Ascending aorta (tissue), 2 donors: ENCODE data around the gene RPS6KA2. TPM values are rescaled to one million over a fixed set of nuclear protein-coding genes. Genes with fewer than 3 reads are reported as not detected.

Experiments used
- DNase-seq, 2 donors: peaks; one replicate each; pipeline ENCODE4 v3.0.0-alpha.2; 2019; ENCODE audit warnings: low spot score in 2 of 2
- H3K27ac ChIP-seq, 2 donors: fragments of 200-600 bp; sonication (generic); one replicate each; pipeline ENCODE4 v1.5.1; 2016 to 2017; ENCODE audit warnings: mild to moderate bottlenecking in 1 of 2
- H3K27me3 ChIP-seq: fragments of 200-600 bp; sonication (generic); one replicate; pipeline ENCODE4 v1.5.1; 2017
- H3K36me3 ChIP-seq, 2 donors: fragments of 200-600 bp; sonication (generic); one replicate each; pipeline ENCODE4 v1.5.1; 2016
- H3K4me1 ChIP-seq, 2 donors: fragments of 200-600 bp; sonication (generic); one replicate each; pipeline ENCODE4 v1.5.1; 2016 to 2017; ENCODE audit warnings: mild to moderate bottlenecking in 1 of 2
- H3K4me3 ChIP-seq, 2 donors: fragments of 200-600 bp; sonication (generic); one replicate each; pipeline ENCODE4 v1.5.1; 2016 to 2017; ENCODE audit warnings: mild to moderate bottlenecking in 1 of 2
- H3K9me3 ChIP-seq, 2 donors: fragments of 200-600 bp; sonication (generic); one replicate each; pipeline ENCODE4 v1.5.1; 2016
- intact Hi-C: fragments of 100-400 bp; cut with DNase I; formaldehyde crosslinking; loops from one replicate; pipeline ENCODE4 v1.15.1; 2023
- total RNA-seq: library from RNA; depleted of rRNA; stranded (reverse); fragments of >200 nt; gene quantifications from one replicate; pipeline ENCODE4 v1.1.0, GENCODE V29; 2016
- TF ChIP-seq, protein P1 (sequence below), 3 experiments: fragments of 200-600 bp in 2 of 3; fragments of 450-650 bp in 1 of 3; sonication (generic) in 2 of 3; IDR thresholded peaks; one replicate each; pipeline ENCODE4 v1.5.1; 2016 to 2019; ENCODE audit warnings: antibody characterized with exemption in 3 of 3, mild to moderate bottlenecking in 1 of 3, moderate library complexity in 1 of 3

RPS6KA2 gene
- total RNA-seq, 1 donor from 2014 or later: 196 TPM

DNA sequence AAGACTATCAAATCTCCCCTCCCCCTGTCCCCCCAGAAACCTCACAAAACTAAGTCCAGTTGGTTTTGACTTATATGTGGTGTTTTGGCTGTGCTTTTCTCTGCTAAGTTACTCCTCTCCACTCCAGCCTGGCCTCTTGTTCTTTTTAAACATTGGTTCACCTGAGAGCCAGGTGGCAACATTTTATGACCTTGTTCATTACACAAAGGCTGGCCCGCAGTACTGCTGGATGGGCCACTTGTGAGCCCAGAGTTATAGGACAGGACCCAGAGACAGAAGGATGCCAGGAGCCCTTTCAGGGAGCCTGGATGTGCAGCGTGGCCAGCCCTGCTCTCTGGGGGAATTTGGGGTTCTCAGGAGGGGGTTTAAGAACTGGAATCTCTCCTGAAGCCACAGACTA is 130.6 kb downstream of the RPS6KA2 start:
- Histone ChIP-seq H3K27ac (no peak overlapping the region), H3K4me1 (no peaks in the 10 kb centered on the region), H3K9me3 (no peaks in the 10 kb centered on the region), H3K36me3 (peaks cover 25 to 50% of the 10 kb centered on the region in 2 donors), H3K27me3 (no peaks in the 10 kb centered on the region), H3K4me3 (no peak overlapping the region)
- no peak for DNase-seq
- TF ChIP-seq, protein P1, sequence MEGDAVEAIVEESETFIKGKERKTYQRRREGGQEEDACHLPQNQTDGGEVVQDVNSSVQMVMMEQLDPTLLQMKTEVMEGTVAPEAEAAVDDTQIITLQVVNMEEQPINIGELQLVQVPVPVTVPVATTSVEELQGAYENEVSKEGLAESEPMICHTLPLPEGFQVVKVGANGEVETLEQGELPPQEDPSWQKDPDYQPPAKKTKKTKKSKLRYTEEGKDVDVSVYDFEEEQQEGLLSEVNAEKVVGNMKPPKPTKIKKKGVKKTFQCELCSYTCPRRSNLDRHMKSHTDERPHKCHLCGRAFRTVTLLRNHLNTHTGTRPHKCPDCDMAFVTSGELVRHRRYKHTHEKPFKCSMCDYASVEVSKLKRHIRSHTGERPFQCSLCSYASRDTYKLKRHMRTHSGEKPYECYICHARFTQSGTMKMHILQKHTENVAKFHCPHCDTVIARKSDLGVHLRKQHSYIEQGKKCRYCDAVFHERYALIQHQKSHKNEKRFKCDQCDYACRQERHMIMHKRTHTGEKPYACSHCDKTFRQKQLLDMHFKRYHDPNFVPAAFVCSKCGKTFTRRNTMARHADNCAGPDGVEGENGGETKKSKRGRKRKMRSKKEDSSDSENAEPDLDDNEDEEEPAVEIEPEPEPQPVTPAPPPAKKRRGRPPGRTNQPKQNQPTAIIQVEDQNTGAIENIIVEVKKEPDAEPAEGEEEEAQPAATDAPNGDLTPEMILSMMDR (IDR thresholded peaks at IDR 0.05): no peak
- intact Hi-C loops: no loop called here

DNA sequence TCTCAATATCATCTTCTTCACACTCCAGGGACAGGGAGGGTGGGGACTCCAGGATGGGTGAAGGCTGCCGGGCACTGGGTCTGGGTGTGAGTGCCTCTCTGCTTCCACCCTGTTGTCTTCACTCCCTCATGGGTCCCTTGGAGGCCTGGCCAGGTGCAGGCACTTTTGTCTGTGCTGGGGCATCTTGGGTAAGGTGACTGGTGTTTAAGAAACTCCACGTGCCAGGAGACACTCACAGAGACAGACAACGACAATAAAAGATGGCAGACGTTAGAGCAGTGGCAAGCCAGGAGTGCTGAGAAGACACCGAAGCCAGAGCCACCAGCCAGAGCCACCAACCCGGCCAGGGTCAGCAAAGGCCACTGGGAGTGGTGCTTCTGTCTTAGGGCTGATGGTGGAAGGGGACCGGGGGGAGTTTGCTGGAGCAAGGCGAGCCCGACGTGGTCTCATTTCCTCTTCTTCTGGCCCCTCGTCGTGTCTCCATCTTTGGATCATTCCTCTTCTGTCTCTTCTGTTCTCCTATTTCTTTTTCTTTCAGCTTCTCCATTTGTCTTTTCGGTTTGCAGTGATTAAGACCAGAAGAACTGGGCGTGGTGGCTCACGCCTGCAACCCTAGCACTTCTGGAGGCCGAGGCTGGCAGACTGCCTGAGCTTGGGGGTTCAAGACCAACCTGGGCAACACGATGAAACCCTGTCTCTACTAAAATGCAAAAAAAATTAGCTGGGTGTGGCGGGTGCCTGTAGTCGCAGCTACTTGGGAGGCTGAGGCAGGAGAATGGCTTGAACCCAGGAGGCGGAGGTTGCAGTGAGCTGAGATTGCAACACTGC is 131.3 kb downstream of the RPS6KA2 start:
- TF ChIP-seq, protein P1 (IDR thresholded peaks at IDR 0.05): no peak
- no peak overlapping the region for H3K4me3 ChIP-seq
- no peaks in the 10 kb centered on the region for H3K9me3 ChIP-seq
- no peak overlapping the region for H3K27ac ChIP-seq
- H3K36me3 ChIP-seq: peaks cover 25 to 43% of the 10 kb centered on the region in 2 donors
- intact Hi-C loops: no loop called here
- no peak for DNase-seq
- no peaks in the 10 kb centered on the region for H3K4me1 ChIP-seq
- no peaks in the 10 kb centered on the region for H3K27me3 ChIP-seq

GRCh38 chr6:166494757-166495486 is 132.1 kb downstream of the RPS6KA2 start:
- no peaks in the 10 kb centered on the region for H3K27me3 ChIP-seq
- no peaks in the 10 kb centered on the region for H3K4me1 ChIP-seq
- DNase-seq: no peak
- peaks cover 25 to 36% of the 10 kb centered on the region in 2 donors for H3K36me3 ChIP-seq
- no peak overlapping the region for H3K4me3 ChIP-seq
- no peaks in the 10 kb centered on the region for H3K9me3 ChIP-seq
- TF ChIP-seq, protein P1 (IDR thresholded peaks at IDR 0.05): no peak
- intact Hi-C loops: no loop called here
- no peak overlapping the region for H3K27ac ChIP-seq

DNA sequence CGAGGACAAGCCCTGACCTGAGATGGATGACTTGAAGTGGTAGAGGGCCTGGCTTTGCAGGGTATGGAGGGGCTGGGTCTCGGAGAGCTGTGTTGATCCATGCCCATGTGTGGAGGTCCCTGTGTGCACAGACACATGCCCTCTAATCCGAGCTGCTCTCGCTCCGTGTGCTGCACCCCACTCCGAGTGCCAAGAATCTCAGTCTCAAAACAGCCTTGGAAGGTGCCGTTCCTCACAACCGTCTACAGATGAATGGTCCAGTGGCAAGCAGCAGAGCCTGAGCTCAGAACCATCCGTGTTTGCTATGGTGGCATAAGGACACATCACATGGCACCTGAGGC is 133.0 kb downstream of the RPS6KA2 start:
- peaks cover 22 to 36% of the 10 kb centered on the region in 2 donors for H3K36me3 ChIP-seq
- intact Hi-C loops: no loop called here
- no peak for DNase-seq

GRCh38 chr6:166493427-166494100 is 133.5 kb downstream of the RPS6KA2 start:
- no peaks in the 10 kb centered on the region for H3K9me3 ChIP-seq
- H3K4me3 ChIP-seq: no peak overlapping the region
- peaks cover 20 to 32% of the 10 kb centered on the region in 2 donors for H3K36me3 ChIP-seq
- TF ChIP-seq, protein P1 (IDR thresholded peaks at IDR 0.05): no peak
- H3K4me1 ChIP-seq: no peaks in the 10 kb centered on the region
- H3K27ac ChIP-seq: no peak overlapping the region
- DNase-seq: no peak
- no peaks in the 10 kb centered on the region for H3K27me3 ChIP-seq
- intact Hi-C loops: no loop called here

More for the DNA sequence above, 133.0 kb downstream of the RPS6KA2 start:
- H3K27me3 ChIP-seq: no peaks in the 10 kb centered on the region
- no peaks in the 10 kb centered on the region for H3K9me3 ChIP-seq
- H3K4me1 ChIP-seq: no peaks in the 10 kb centered on the region
- no peak overlapping the region for H3K27ac ChIP-seq
- TF ChIP-seq, protein P1 (IDR thresholded peaks at IDR 0.05): no peak
- H3K4me3 ChIP-seq: no peak overlapping the region
